GM19468 (cell line): ENCODE measurements around the gene TRPM1.

Source experiments
- ATAC-seq: cut with Tn5 transposase; IDR thresholded peaks from one replicate; pipeline ENCODE4 v1.9.1; 2021; ENCODE audit warnings: mild to moderate bottlenecking, moderate library complexity, moderate number of reproducible peaks; ENCODE audit not compliant: unreplicated experiment; ENCODE audit errors: extremely low read depth

The TRPM1 gene

GRCh38 chr15:31101262-31102038 is at the start of gene TRPM1:
TSS of gene TRPM1 (minus strand) at chr15:31101725. CDS start at chr15:31081355, 20,370 bp downstream.
- no peak for ATAC-seq

GRCh38 chr15:31150732-31151231 is 49.3 kb upstream of the TRPM1 start:
- no peak for ATAC-seq

- ATAC-seq = no peak
Measured at GRCh38 chr15:31149987-31150386, 48.5 kb upstream of the TRPM1 start.

GRCh38 chr15:31149088-31149505 is 47.6 kb upstream of the TRPM1 start:
- ATAC-seq = no peak

GRCh38 chr15:31148297-31149087 is 47.0 kb upstream of the TRPM1 start:
- ATAC-seq = no peak

GRCh38 chr15:31147944-31148296 is 46.4 kb upstream of the TRPM1 start:
- no peak for ATAC-seq

GRCh38 chr15:31147456-31147855 is 45.9 kb upstream of the TRPM1 start:
- no peak for ATAC-seq

GRCh38 chr15:31145271-31145911 is 43.9 kb upstream of the TRPM1 start:
- ATAC-seq = no peak

GRCh38 chr15:31141792-31142191 is 40.3 kb upstream of the TRPM1 start:
- ATAC-seq = no peak

GRCh38 chr15:31136607-31137328 is 35.2 kb upstream of the TRPM1 start:
- no peak for ATAC-seq

- ATAC-seq = no peak
Measured at GRCh38 chr15:31136016-31136415, 34.5 kb upstream of the TRPM1 start.

GRCh38 chr15:31135523-31135922 is 34.0 kb upstream of the TRPM1 start:
- ATAC-seq = no peak

- no peak for ATAC-seq
Measured at GRCh38 chr15:31133890-31134289, 32.4 kb upstream of the TRPM1 start.

- no peak for ATAC-seq
Measured at GRCh38 chr15:31131853-31132375, 30.4 kb upstream of the TRPM1 start.

- ATAC-seq = no peak
Measured at GRCh38 chr15:31130576-31131237, 29.2 kb upstream of the TRPM1 start.

GRCh38 chr15:31129769-31130303 is 28.3 kb upstream of the TRPM1 start:
- no peak for ATAC-seq

- ATAC-seq = no peak
Measured at GRCh38 chr15:31128919-31129768, 27.6 kb upstream of the TRPM1 start.

GRCh38 chr15:31128477-31128876 is 27.0 kb upstream of the TRPM1 start:
- no peak for ATAC-seq
